BJ (cell line): ENCODE results near the gene MARK1. TPM values are rescaled to one million over a fixed set of nuclear protein-coding genes. Genes with fewer than 3 reads are reported as not detected.

Experiments used
- CTCF ChIA-PET: fragments of 350-600 bp; formaldehyde crosslinking; extraction: SDS; loops from one replicate; lab custom pipeline; 2021; ENCODE audit warnings: antibody characterized with exemption, inconsistent platforms; lab: Yijun Ruan, JAX
- POLR2A ChIA-PET: fragments of 300-600 bp; sonication (Branson Sonifier 250); formaldehyde crosslinking; extraction: SDS; loops from one replicate; lab custom pipeline; 2021; ENCODE audit warnings: antibody characterized with exemption; lab: Charles Lee
- DNase-seq: peaks from one replicate; pipeline ENCODE4 v3.0.0-alpha.2; 2011; ENCODE audit warnings: low read depth
- H3K27me3 ChIP-seq: 2 replicates; pipeline ENCODE4 v1.6.0; 2011; ENCODE audit warnings: low read length; ENCODE audit not compliant: control insufficient read depth, insufficient read depth
- H3K36me3 ChIP-seq: 2 replicates; pipeline ENCODE4 v1.5.1; 2011; ENCODE audit warnings: low read length; ENCODE audit not compliant: control insufficient read depth, insufficient read depth
- H3K4me3 ChIP-seq: 2 replicates; pipeline ENCODE4 v1.5.1; 2011; ENCODE audit warnings: low read depth, mild to moderate bottlenecking, control low read depth, low read length
- CTCF ChIP-seq: IDR thresholded peaks from 2 replicates; pipeline ENCODE4 v1.5.1; 2011; ENCODE audit warnings: low read depth, mild to moderate bottlenecking, control low read depth, inconsistent platforms, low read length, moderate library complexity; ENCODE audit not compliant: insufficient read depth
- polyA plus RNA-seq: library from polyadenylated mRNA; depleted of rRNA; stranded (reverse); fragments of >200 nt; gene quantifications from 2 replicates; pipeline ENCODE4 v1.2.3, GENCODE V29; 2011; rRNA removed
- small RNA-seq: library from RNA; depleted of rRNA; stranded (forward); fragments of <200 nt; gene quantifications from one replicate; pipeline ENCODE3, GENCODE V24; 2012; ENCODE audit warnings: low replicate concordance, low read depth; ENCODE audit not compliant: insufficient read length

The MARK1 gene
- polyA plus RNA-seq, 1 experiment, result 0.97 TPM

DNA sequence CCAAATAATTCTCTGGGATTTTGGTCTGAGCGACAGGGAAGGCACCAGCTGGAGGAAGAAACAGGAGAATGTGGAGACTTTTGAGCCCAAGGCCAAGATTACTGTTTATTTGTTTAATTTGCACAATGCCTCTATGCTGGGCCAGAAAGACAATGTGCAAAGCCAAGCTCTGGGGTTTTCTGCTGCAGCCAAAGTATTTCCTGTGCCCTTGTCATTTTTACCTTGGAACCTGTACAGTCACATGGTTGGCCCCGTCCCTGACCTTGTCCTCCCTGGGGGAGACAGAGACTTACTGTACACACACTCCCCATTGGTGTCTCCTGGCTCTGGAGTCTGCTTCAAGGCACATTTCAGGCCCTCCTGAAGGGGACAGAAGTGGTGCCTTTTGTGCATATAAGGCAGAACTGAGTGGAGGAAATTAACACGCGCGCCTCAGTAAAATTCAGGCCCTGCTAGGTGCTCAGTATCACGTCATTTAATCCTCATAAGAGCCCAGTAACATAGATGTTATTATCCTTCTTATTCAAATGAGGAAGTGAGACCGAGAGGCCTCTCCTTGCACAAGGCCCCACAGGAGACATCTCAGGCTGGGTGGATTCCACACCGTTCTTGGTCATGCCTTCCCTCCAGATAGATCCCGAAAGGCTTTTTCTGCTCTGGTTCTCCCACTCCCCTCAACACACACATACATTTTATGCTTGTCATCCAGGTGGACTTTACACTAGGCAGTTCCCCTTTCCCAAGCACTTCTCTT is 183.3 kb downstream of the MARK1 start:
- ChIA-PET CTCF (interaction anchor here (0.6 kb wide), 1 partner anchor 65 kb away, joined by 3 read pairs; no protein-coding TSS in a partner anchor), POLR2A (no interaction called here)
- H3K4me3 ChIP-seq, result no peak overlapping the region

More for the DNA sequence above, 183.3 kb downstream of the MARK1 start:
- no peak for DNase-seq
- TF ChIP-seq CTCF, result no peak
- no peaks in the 10 kb centered on the region for H3K27me3 ChIP-seq
- no peaks in the 10 kb centered on the region for H3K36me3 ChIP-seq

Small RNA genes within 50 kb of the gene (small RNA-seq; reads per million reads assigned to genes)
- gene RN7SL464P, result not detected

Other genes with a start within 250 kb of the MARK1 start
- 3.8 and 3.9 TPM in 2 replicates for gene C1orf115, start 162.2 kb downstream of the MARK1 start, polyA plus RNA-seq
- 5.7 and 6.1 TPM in 2 replicates for gene MTARC2, start 220.2 kb downstream of the MARK1 start, polyA plus RNA-seq